IMR-90 (cell line): ENCODE data around the gene VIT. TPM values are rescaled to one million over a fixed set of nuclear protein-coding genes. Genes with fewer than 3 reads are reported as not detected.

Experiments used
- ATAC-seq: fragments of 200-7000 bp; cut with Tn5 transposase; 2 replicates; pipeline ENCODE4 v1.9.1; 2020; ENCODE audit warnings: low read depth, mild to moderate bottlenecking, moderate library complexity
- BruUV-seq: library from RNA; stranded (reverse); fragments of 400-500 nt; replicated peaks from 2 replicates; lab custom pipeline; 2021; lab: Mats Ljungman, UMichigan
- CTCF ChIA-PET: fragments of 300-600 bp; formaldehyde crosslinking; extraction: SDS; loops from one replicate; lab custom pipeline; 2021; ENCODE audit warnings: antibody characterized with exemption; lab: Yijun Ruan, JAX
- POLR2A ChIA-PET: fragments of 300-600 bp; sonication (Branson Sonifier 250); formaldehyde crosslinking; loops from one replicate; lab custom pipeline; 2022; ENCODE audit warnings: antibody characterized with exemption; ENCODE audit not compliant: unreplicated experiment; lab: Charles Lee
- DNase-seq: peaks from one replicate; pipeline ENCODE4 v3.0.0; 2013
- H2AFZ ChIP-seq: replicated peaks from 2 replicates; pipeline ENCODE3; 2013; ENCODE audit warnings: low read length, mild to moderate bottlenecking; ENCODE audit not compliant: poor library complexity
- H2AK5ac ChIP-seq: 2 replicates; pipeline ENCODE4 v1.6.1; 2013; ENCODE audit warnings: low read depth, low read length, inconsistent platforms
- H2AK9ac ChIP-seq: replicated peaks from 2 replicates; pipeline ENCODE3; 2013; ENCODE audit warnings: mild to moderate bottlenecking, low read depth, low read length, moderate library complexity; ENCODE audit not compliant: poor library complexity
- H2BK120ac ChIP-seq: 2 replicates; pipeline ENCODE4 v1.6.1; 2013; ENCODE audit warnings: low read depth, low read length, inconsistent platforms
- H2BK15ac ChIP-seq: 3 replicates; pipeline ENCODE4 v1.6.1; 2013; ENCODE audit warnings: low read depth, low read length, inconsistent platforms
- H2BK20ac ChIP-seq: 2 replicates; pipeline ENCODE4 v1.6.1; 2013; ENCODE audit warnings: low read depth, mild to moderate bottlenecking, inconsistent platforms, low read length, moderate library complexity
- H2BK5ac ChIP-seq: 2 replicates; pipeline ENCODE4 v1.6.1; 2013; ENCODE audit warnings: mild to moderate bottlenecking, low read depth, low read length, inconsistent platforms; ENCODE audit not compliant: poor library complexity, severe bottlenecking
- H3K14ac ChIP-seq: replicated peaks from 2 replicates; pipeline ENCODE4 v1.6.1; 2013; ENCODE audit warnings: low read depth, low read length, inconsistent platforms
- H3K18ac ChIP-seq: 2 replicates; pipeline ENCODE4 v1.6.1; 2013; ENCODE audit warnings: low read depth, low read length, control low read depth
- H3K23ac ChIP-seq: 2 replicates; pipeline ENCODE4 v1.6.1; 2013; ENCODE audit warnings: low read depth, low read length, inconsistent platforms
- H3K27ac ChIP-seq: 2 replicates; pipeline ENCODE4 v1.5.1; 2013; ENCODE audit warnings: mild to moderate bottlenecking, control low read depth, low read length; ENCODE audit not compliant: insufficient read depth
- H3K27me3 ChIP-seq: 2 replicates; pipeline ENCODE4 v1.6.1; 2013; ENCODE audit warnings: low read length; ENCODE audit not compliant: control insufficient read depth, insufficient read depth
- H3K36me3 ChIP-seq: 2 replicates; pipeline ENCODE4 v1.6.1; 2013; ENCODE audit warnings: low read length, mixed read lengths; ENCODE audit not compliant: control insufficient read depth, insufficient read depth
- H3K4ac ChIP-seq: 2 replicates; pipeline ENCODE4 v1.6.1; 2013; ENCODE audit warnings: low read depth, low read length, inconsistent platforms
- H3K4me1 ChIP-seq: 2 replicates; pipeline ENCODE4 v1.6.1; 2013; ENCODE audit warnings: low read length, mixed read lengths; ENCODE audit not compliant: control insufficient read depth, insufficient read depth
- H3K4me2 ChIP-seq: 2 replicates; pipeline ENCODE4 v1.6.1; 2013; ENCODE audit warnings: low read depth, mild to moderate bottlenecking, control low read depth, low read length, moderate library complexity
- H3K4me3 ChIP-seq: 2 replicates; pipeline ENCODE4 v1.5.1; 2013; ENCODE audit warnings: low read depth, mild to moderate bottlenecking, control low read depth, low read length, moderate library complexity; ENCODE audit not compliant: insufficient read depth
- H3K56ac ChIP-seq: 2 replicates; pipeline ENCODE4 v1.6.1; 2013; ENCODE audit warnings: low read length, inconsistent platforms; ENCODE audit not compliant: insufficient read depth; ENCODE audit errors: extremely low read depth
- H3K79me1 ChIP-seq, 2 experiments: 2 replicates each; pipeline ENCODE4 v1.6.1; 2013; ENCODE audit warnings: low read length in 2 of 2, inconsistent platforms in 1 of 2, low read depth in 1 of 2
- H3K9ac ChIP-seq: 2 replicates; pipeline ENCODE4 v1.6.1; 2013; ENCODE audit warnings: low read depth, low read length, control low read depth
- H3K9me1 ChIP-seq: 2 replicates; pipeline ENCODE4 v1.6.1; 2013; ENCODE audit warnings: low read length, inconsistent platforms; ENCODE audit not compliant: insufficient read depth
- H3K9me3 ChIP-seq: 2 replicates; pipeline ENCODE4 v1.6.1; 2013; ENCODE audit warnings: low read length; ENCODE audit not compliant: control insufficient read depth, insufficient read depth
- H4K20me1 ChIP-seq: 2 replicates; pipeline ENCODE4 v1.6.1; 2013; ENCODE audit warnings: low read length, inconsistent platforms; ENCODE audit not compliant: insufficient read depth
- H4K5ac ChIP-seq: 2 replicates; pipeline ENCODE4 v1.6.1; 2013; ENCODE audit warnings: mild to moderate bottlenecking, low read depth, low read length, control low read depth
- H4K8ac ChIP-seq, 2 experiments: 2 replicates each; pipeline ENCODE4 v1.6.1; 2013; ENCODE audit warnings: low read depth in 2 of 2, low read length in 2 of 2, control low read depth in 1 of 2, inconsistent platforms in 1 of 2
- H4K91ac ChIP-seq: 2 replicates; pipeline ENCODE4 v1.6.1; 2013; ENCODE audit warnings: low read depth, low read length, inconsistent platforms; ENCODE audit not compliant: insufficient read depth
- SMC3 ChIP-seq: fragments of 150-350 bp; IDR thresholded peaks from 2 replicates; pipeline ENCODE4 v1.6.1; 2016; ENCODE audit warnings: low read depth, mild to moderate bottlenecking, antibody characterized with exemption, low read length, moderate library complexity
- WGBS, 2 experiments: methylation state at CpG; one replicate each; pipeline versions ENCODE4 v1.1.5 to v1.1.7; 2013; ENCODE audit warnings: missing lambda C conversion rate in 2 of 2; ENCODE audit not compliant: insufficient read length in 1 of 2; ENCODE audit errors: extremely low coverage in 2 of 2; 5-methylcytosine and 5-hydroxymethylcytosine counted together
- dilution Hi-C: fragments of 300-500 bp; cut with HindIII; formaldehyde crosslinking; loops from one replicate; pipeline ENCODE4 v1.14.3; 2018; ENCODE audit warnings: low sequenced_read_pairs; ENCODE audit not compliant: unreplicated experiment
- in situ Hi-C: fragments of 300-500 bp; cut with MboI; formaldehyde crosslinking; loops from 3 replicates; pipeline ENCODE4 v1.14.3; 2019; ENCODE audit warnings: low sequenced_read_pairs, inconsistent platforms, mixed read lengths
- intact Hi-C: fragments of 100-400 bp; cut with micrococcal nuclease; formaldehyde crosslinking; loops from 2 replicates; pipeline ENCODE4 v1.10.0; 2022
- polyA plus RNA-seq, 3 experiments: library from polyadenylated mRNA; depleted of rRNA; stranded (reverse); fragments of >200 nt; gene quantifications; 2 replicates each; pipeline ENCODE4 v1.2.3, GENCODE V29; 2012; ENCODE audit warnings: low replicate concordance in 1 of 3
- total RNA-seq: library from RNA; depleted of rRNA; stranded (reverse); fragments of >200 nt; gene quantifications from 2 replicates; pipeline ENCODE4 v1.2.3, GENCODE V29; 2012

VIT gene
- total and polyA plus RNA-seq, 2 of the 4 experiments (the other 2 are of a cell fraction) = under 0.01 TPM; not detected in 1

- H2BK5ac ChIP-seq = no peak overlapping the region
- H3K9ac ChIP-seq = no peak overlapping the region
- H2AFZ ChIP-seq = no peak overlapping the region
- POLR2A ChIA-PET = no interaction called here
- H3K27me3 ChIP-seq = peaks cover 26% of the 10 kb centered on the region
- BruUV-seq = no TSS peak
- H3K9me1 ChIP-seq = no peaks in the 10 kb centered on the region
- H4K8ac ChIP-seq = no peak overlapping the region
- H4K5ac ChIP-seq = no peak overlapping the region
- no peaks in the 10 kb centered on the region for H4K20me1 ChIP-seq
- H3K79me1 ChIP-seq = no peaks in the 10 kb centered on the region
- no peak overlapping the region for H3K18ac ChIP-seq
- no peak for DNase-seq
- no peak overlapping the region for H3K27ac ChIP-seq
- no peak overlapping the region for H3K4me3 ChIP-seq
- H3K14ac ChIP-seq = no peak overlapping the region
- no peak overlapping the region for H4K91ac ChIP-seq
- no peak overlapping the region for H3K56ac ChIP-seq
- no peak for TF ChIP-seq SMC3
- no peak for ATAC-seq
- no peaks in the 10 kb centered on the region for H3K9me3 ChIP-seq
- no CpG with 5 or more reads among the region's 4 CpGs for WGBS, 2 experiments
- no peak overlapping the region for H2AK9ac ChIP-seq
- CTCF ChIA-PET = interaction anchor here (1.3 kb wide), 1 partner anchor 10 kb away, joined by 11 read pairs; no protein-coding TSS in a partner anchor
- H2AK5ac ChIP-seq = no peak overlapping the region
- intact Hi-C loops (no loop called here), dilution Hi-C loops (no loop called here), in situ Hi-C loops (no loop called here)
- no peak overlapping the region for H3K4ac ChIP-seq
- H3K4me2 ChIP-seq = no peak overlapping the region
- no peak overlapping the region for H3K23ac ChIP-seq
- H3K4me1 ChIP-seq = no peaks in the 10 kb centered on the region
- H2BK120ac ChIP-seq = no peak overlapping the region
- H3K36me3 ChIP-seq = no peaks in the 10 kb centered on the region
- no peak overlapping the region for H2BK15ac ChIP-seq
- H2BK20ac ChIP-seq = no peak overlapping the region
These were observed 79.3 kb downstream of the VIT start for GRCh38 chr2:36775806-36776205.
